LNCaP clone FGC (cell line): ENCODE data around the gene RABGAP1L.

Experiments
- DNase-seq: peaks from one replicate; pipeline ENCODE4 v3.0.0-alpha.2; 2011; ENCODE audit warnings: low read depth
- H3K4me3 ChIP-seq: 2 replicates; pipeline ENCODE4 v1.5.1; 2011; ENCODE audit warnings: mild to moderate bottlenecking, low read depth, low read length, control low read depth
- TF ChIP-seq, protein P1 (sequence below): IDR thresholded peaks from 2 replicates; pipeline ENCODE4 v1.5.1; 2012; ENCODE audit warnings: mild to moderate bottlenecking; ENCODE audit not compliant: control insufficient read depth, insufficient read depth; ENCODE audit errors: extremely low read depth

Gene RABGAP1L

GRCh38 chr1:174359454-174359805 lies 200.1 kb downstream of the RABGAP1L start:
- H3K4me3 ChIP-seq = no peak overlapping the region
- TF ChIP-seq, protein P1, sequence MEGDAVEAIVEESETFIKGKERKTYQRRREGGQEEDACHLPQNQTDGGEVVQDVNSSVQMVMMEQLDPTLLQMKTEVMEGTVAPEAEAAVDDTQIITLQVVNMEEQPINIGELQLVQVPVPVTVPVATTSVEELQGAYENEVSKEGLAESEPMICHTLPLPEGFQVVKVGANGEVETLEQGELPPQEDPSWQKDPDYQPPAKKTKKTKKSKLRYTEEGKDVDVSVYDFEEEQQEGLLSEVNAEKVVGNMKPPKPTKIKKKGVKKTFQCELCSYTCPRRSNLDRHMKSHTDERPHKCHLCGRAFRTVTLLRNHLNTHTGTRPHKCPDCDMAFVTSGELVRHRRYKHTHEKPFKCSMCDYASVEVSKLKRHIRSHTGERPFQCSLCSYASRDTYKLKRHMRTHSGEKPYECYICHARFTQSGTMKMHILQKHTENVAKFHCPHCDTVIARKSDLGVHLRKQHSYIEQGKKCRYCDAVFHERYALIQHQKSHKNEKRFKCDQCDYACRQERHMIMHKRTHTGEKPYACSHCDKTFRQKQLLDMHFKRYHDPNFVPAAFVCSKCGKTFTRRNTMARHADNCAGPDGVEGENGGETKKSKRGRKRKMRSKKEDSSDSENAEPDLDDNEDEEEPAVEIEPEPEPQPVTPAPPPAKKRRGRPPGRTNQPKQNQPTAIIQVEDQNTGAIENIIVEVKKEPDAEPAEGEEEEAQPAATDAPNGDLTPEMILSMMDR = no peak

DNA sequence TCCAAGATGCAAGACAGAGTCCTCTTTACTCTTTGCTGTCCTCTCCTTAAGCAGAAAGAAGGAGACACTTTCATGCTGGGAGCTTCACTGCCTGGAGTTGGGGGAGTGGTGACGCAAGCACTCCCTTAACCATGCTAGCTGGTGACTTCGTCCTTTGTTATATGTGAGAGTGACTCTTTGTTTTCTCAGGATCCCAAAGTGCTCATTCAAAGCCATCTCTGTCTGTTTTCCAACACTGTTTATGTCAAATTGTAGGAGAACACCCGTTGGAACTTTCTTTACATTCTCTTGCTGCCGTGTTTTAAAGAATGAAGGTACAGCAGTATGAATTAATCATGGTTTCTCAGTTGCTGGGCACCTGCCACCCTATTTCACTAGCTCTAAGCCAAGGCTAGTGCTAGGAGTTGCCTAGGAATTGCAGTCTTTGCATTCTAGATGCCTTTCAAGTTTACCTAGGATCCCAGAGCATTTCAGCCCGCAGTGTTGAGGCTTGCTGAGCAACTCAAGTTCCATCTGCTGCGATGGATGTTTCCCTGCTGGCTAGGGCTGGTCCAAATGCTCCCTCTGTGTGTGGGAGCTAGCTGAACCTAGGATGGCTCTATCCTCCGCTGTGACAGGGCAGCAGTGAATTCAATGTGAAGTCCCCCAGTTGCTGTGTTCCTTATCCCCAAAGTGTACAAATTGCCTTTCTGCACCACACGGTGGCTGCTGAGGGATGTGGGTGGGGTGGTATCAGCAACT lies 205.8 kb downstream of the RABGAP1L start:
- no peak overlapping the region for H3K4me3 ChIP-seq
- no peak for DNase-seq
- TF ChIP-seq, protein P1 = no peak

More at GRCh38 chr1:174359454-174359805, 200.1 kb downstream of the RABGAP1L start:
- DNase-seq = no peak

DNA sequence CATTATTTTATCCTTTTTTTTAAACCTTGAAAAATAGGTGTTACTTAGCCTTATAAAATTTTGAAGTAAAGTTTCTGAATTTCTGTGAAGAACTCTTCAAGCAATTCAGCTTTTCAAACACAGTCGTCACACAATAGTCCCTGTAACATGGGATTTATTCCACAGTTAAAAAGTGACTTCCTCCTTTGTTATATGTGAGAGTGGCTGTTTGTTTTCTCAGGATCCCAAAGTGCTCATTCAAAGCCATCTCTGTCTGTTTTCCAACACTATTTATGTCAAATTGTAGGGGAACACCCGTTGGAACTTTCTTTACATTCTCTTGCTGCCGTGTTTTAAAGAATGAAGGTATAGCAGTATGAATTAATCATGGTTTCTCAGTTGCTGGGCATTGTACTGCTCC lies 207.6 kb downstream of the RABGAP1L start:
- no peak overlapping the region for H3K4me3 ChIP-seq
- TF ChIP-seq, protein P1 = no peak
- no peak for DNase-seq

GRCh38 chr1:174367892-174368291 lies 208.6 kb downstream of the RABGAP1L start:
- H3K4me3 ChIP-seq = no peak overlapping the region
- TF ChIP-seq, protein P1 = no peak
- no peak for DNase-seq

- TF ChIP-seq, protein P1 = no peak
- no peak for DNase-seq
- H3K4me3 ChIP-seq = no peak overlapping the region
Measured at GRCh38 chr1:174376030-174376429, 216.7 kb downstream of the RABGAP1L start.

- TF ChIP-seq, protein P1 = no peak
- DNase-seq = no peak
- no peak overlapping the region for H3K4me3 ChIP-seq
Measured at GRCh38 chr1:174391716-174392115, 232.4 kb downstream of the RABGAP1L start.

DNA sequence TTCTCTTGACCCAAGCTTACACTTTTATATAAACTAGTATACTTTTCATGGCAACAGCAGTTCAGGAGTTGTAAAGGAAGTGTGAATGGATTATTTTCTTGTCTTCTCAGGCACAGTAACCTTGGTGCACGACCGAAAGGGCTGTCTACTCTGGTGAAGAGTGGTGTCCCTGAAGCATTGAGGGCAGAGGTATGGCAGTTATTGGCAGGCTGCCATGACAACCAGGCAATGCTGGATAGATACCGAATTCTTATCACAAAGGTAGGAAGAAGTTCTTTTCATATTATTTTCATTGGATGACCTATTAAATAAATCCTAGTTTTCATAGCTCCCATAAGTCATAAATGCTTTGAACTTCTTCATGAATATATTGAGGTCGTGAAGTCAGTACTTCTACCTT lies 234.6 kb downstream of the RABGAP1L start:
- DNase-seq = no peak
- TF ChIP-seq, protein P1 = no peak
- H3K4me3 ChIP-seq = no peak overlapping the region
